Peyer's patch (tissue), 4 donors: Measurements from ENCODE around the gene RAB41. TPM values are rescaled to one million over a fixed set of nuclear protein-coding genes. Genes with fewer than 3 reads are reported as not detected.

Source experiments
- DNase-seq, 3 donors: peaks; one replicate each; pipeline ENCODE4 v3.0.0-alpha.2; 2017 to 2019
- H3K27ac ChIP-seq, 4 donors: fragments of 200-600 bp; sonication (generic); one replicate each; pipeline ENCODE4 v1.5.1; 2016 to 2019
- H3K27me3 ChIP-seq, 2 donors: fragments of 200-600 bp; sonication (generic); one replicate each; pipeline ENCODE4 v1.5.1; 2019
- H3K36me3 ChIP-seq, 3 donors: fragments of 200-600 bp; sonication (generic); one replicate each; pipeline ENCODE4 v1.5.1; 2016 to 2019
- H3K4me1 ChIP-seq, 4 donors: fragments of 200-600 bp; sonication (generic); one replicate each; pipeline ENCODE4 v1.5.1; 2016 to 2019
- H3K4me3 ChIP-seq, 4 donors: fragments of 200-600 bp; sonication (generic); 1 replicate in 3 of 4; 2 replicates in 1 of 4; pipeline ENCODE4 v1.5.1; 2016 to 2019; ENCODE audit warnings: mild to moderate bottlenecking in 1 of 4
- H3K9me3 ChIP-seq, 4 donors: fragments of 200-600 bp; sonication (generic); one replicate each; pipeline ENCODE4 v1.5.1; 2016 to 2019; ENCODE audit warnings: mild to moderate bottlenecking in 1 of 4
- POLR2A ChIP-seq, 2 donors: fragments of 450-650 bp; IDR thresholded peaks; one replicate each; pipeline ENCODE4 v1.5.1; 2017; ENCODE audit warnings: antibody characterized with exemption in 2 of 2, mild to moderate bottlenecking in 2 of 2, moderate library complexity in 2 of 2
- small RNA-seq, 2 donors: library from RNA; depleted of rRNA; stranded (forward); fragments of <200 nt; gene quantifications; one replicate each; pipeline ENCODE3, GENCODE V24; 2016
- total RNA-seq, 4 donors: library from RNA; depleted of rRNA; stranded (reverse); fragments of >200 nt; gene quantifications; one replicate each; pipeline ENCODE4 v1.1.0, GENCODE V29; 2016
- TF ChIP-seq, protein P1 (sequence below), 6 experiments: fragments of 450-650 bp in 4 of 6; fragments of 200-600 bp in 2 of 6; sonication (generic) in 1 of 6; IDR thresholded peaks; one replicate each; pipeline ENCODE4 v1.5.1; 2017 to 2019; ENCODE audit warnings: antibody characterized with exemption in 6 of 6, mild to moderate bottlenecking in 3 of 6, moderate library complexity in 1 of 6

Gene RAB41
- total RNA-seq, 4 donors from 2014 or later: not detected

DNA sequence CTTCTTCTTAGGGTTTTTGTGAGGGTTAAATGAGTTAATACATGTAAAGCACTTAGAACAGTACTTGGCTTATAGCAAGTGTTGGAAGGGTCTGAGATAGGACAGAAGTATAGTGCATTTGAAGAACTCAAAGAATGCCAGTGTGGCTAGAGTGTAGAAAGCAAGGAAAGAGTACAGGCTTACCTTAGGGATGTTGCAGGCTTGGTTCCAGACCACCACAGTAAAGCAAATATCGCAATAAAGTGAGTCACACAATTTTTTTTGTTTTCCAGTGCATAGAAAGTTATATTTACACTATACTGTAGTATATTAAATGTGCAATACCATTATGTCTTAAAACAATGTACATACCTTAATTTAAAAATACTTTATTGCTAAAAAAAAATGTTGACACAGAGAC, 49.2 kb downstream of the RAB41 start:
- H3K4me1 ChIP-seq: no peaks in the 10 kb centered on the region
- no peak for TF ChIP-seq POLR2A (IDR thresholded peaks at IDR 0.05)
- TF ChIP-seq, protein P1, sequence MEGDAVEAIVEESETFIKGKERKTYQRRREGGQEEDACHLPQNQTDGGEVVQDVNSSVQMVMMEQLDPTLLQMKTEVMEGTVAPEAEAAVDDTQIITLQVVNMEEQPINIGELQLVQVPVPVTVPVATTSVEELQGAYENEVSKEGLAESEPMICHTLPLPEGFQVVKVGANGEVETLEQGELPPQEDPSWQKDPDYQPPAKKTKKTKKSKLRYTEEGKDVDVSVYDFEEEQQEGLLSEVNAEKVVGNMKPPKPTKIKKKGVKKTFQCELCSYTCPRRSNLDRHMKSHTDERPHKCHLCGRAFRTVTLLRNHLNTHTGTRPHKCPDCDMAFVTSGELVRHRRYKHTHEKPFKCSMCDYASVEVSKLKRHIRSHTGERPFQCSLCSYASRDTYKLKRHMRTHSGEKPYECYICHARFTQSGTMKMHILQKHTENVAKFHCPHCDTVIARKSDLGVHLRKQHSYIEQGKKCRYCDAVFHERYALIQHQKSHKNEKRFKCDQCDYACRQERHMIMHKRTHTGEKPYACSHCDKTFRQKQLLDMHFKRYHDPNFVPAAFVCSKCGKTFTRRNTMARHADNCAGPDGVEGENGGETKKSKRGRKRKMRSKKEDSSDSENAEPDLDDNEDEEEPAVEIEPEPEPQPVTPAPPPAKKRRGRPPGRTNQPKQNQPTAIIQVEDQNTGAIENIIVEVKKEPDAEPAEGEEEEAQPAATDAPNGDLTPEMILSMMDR (IDR thresholded peaks at IDR 0.05): no peak
- H3K9me3 ChIP-seq: no peaks in the 10 kb centered on the region
- H3K4me3 ChIP-seq: no peak overlapping the region
- H3K27ac ChIP-seq: no peak overlapping the region
- H3K27me3 ChIP-seq: no peaks in the 10 kb centered on the region
- no peak for DNase-seq
- no peaks in the 10 kb centered on the region for H3K36me3 ChIP-seq

DNA sequence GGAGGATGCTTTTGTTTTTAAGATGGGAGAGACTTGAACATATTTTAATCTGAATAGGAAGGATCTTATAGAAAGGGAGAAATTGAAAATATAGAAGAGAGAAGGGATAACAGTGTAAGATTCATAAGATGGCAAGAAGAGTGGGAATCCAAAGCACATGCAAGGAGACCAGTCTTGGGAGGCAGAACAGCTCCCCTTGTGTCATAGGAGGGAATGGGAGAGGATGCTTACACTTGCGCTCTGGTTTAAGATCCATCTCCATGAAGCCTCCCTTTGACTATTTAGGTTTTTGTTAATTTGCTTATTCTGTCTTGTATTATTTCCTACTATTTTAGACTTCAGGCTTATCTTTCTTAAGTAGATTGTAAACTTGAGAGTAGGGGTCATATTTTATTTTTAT, 50.6 kb downstream of the RAB41 start:
- Histone ChIP-seq H3K36me3 (no peaks in the 10 kb centered on the region), H3K4me1 (no peaks in the 10 kb centered on the region), H3K4me3 (no peak overlapping the region), H3K9me3 (no peaks in the 10 kb centered on the region), H3K27ac (no peak overlapping the region), H3K27me3 (no peaks in the 10 kb centered on the region)
- TF ChIP-seq, protein P1 (IDR thresholded peaks at IDR 0.05): no peak
- TF ChIP-seq POLR2A (IDR thresholded peaks at IDR 0.05): no peak
- DNase-seq: no peak

Small RNA genes within 50 kb of the gene (small RNA-seq; reads per million reads assigned to genes)
- 0 reads per million in 2 donors for gene RNA5SP507

Other genes starting within 250 kb of the RAB41 start
- gene AWAT2, start 232.2 kb upstream of the RAB41 start, total RNA-seq: not detected
- not detected for gene OTUD6A, start 219.7 kb upstream of the RAB41 start, total RNA-seq
- 10 to 100 TPM; 66.2 to 83.0 (median 72.8) TPM for gene IGBP1, start 148.7 kb upstream of the RAB41 start, total RNA-seq
- not detected for gene DGAT2L6, start 104.7 kb upstream of the RAB41 start, total RNA-seq
- not detected for gene AWAT1, start 47.5 kb upstream of the RAB41 start, total RNA-seq
- gene P2RY4, start 22.0 kb upstream of the RAB41 start, total RNA-seq: 10 to 100 TPM in 2 of 4 donors, 1 to 10 TPM in 2; 1.7 to 19.4 (median 13.2) TPM
- gene ARR3, start 13.8 kb upstream of the RAB41 start, total RNA-seq: 1 to 10 TPM in 2 of 4 donors, not detected in 2; 3.2 to 3.3 TPM
- 10 to 100 TPM; 23.6 to 32.6 (median 28.2) TPM for gene PDZD11, start 7.8 kb downstream of the RAB41 start, total RNA-seq
- gene KIF4A, start 7.9 kb downstream of the RAB41 start, total RNA-seq: 10 to 100 TPM in 1 of 4 donors, 1 to 10 TPM in 3; 1.3 to 17.3 (median 4.6) TPM
- gene GDPD2, start 141.1 kb downstream of the RAB41 start, total RNA-seq: 10 to 100 TPM in 3 of 4 donors, not detected in 1; 37.0 to 84.4 (median 78.8) TPM
- 10 to 100 TPM; 33.8 to 58.9 (median 52.8) TPM for gene DLG3, start 162.7 kb downstream of the RAB41 start, total RNA-seq